AG04450 (cell line): ENCODE data around the gene TSR1. TPM values are rescaled to one million over a fixed set of nuclear protein-coding genes. Genes with fewer than 3 reads are reported as not detected.

ENCODE experiments used
- CTCF ChIA-PET: fragments of 300-600, 350-600 bp; formaldehyde crosslinking; extraction: SDS; loops from one replicate; lab custom pipeline; 2022; ENCODE audit warnings: antibody characterized with exemption, inconsistent platforms; lab: Charles Lee
- POLR2A ChIA-PET: fragments of 350-600 bp; formaldehyde crosslinking; extraction: SDS; loops from one replicate; lab custom pipeline; 2021; ENCODE audit warnings: antibody characterized with exemption, inconsistent platforms; lab: Yijun Ruan, JAX
- DNase-seq: peaks from one replicate; pipeline ENCODE4 v3.0.0-alpha.2; 2011; ENCODE audit warnings: low read depth, low spot score
- H3K27ac ChIP-seq: one replicate; pipeline ENCODE4 v1.5.1; 2012; ENCODE audit warnings: low read depth, low read length, control low read depth
- H3K27me3 ChIP-seq: one replicate; pipeline ENCODE4 v1.6.0; 2012; ENCODE audit warnings: low read length; ENCODE audit not compliant: control insufficient read depth, insufficient read depth
- H3K4me3 ChIP-seq: 2 replicates; pipeline ENCODE4 v1.5.1; 2011; ENCODE audit warnings: mild to moderate bottlenecking, low read depth, low read length, control low read depth
- H3K9me3 ChIP-seq: 2 replicates; pipeline ENCODE4 v1.5.1; 2012; ENCODE audit warnings: low read length; ENCODE audit not compliant: control insufficient read depth, insufficient read depth
- polyA plus RNA-seq: library from polyadenylated mRNA; depleted of rRNA; stranded (reverse); fragments of >200 nt; gene quantifications from 2 replicates; pipeline ENCODE4 v1.2.3, GENCODE V29; 2011
- TF ChIP-seq, protein P1 (sequence below): IDR thresholded peaks from 2 replicates; pipeline ENCODE4 v1.5.1; 2011; ENCODE audit warnings: low read depth, low read length, control low read depth, inconsistent platforms

Gene TSR1
- polyA plus RNA-seq, 1 experiment, result 15.5 TPM

DNA sequence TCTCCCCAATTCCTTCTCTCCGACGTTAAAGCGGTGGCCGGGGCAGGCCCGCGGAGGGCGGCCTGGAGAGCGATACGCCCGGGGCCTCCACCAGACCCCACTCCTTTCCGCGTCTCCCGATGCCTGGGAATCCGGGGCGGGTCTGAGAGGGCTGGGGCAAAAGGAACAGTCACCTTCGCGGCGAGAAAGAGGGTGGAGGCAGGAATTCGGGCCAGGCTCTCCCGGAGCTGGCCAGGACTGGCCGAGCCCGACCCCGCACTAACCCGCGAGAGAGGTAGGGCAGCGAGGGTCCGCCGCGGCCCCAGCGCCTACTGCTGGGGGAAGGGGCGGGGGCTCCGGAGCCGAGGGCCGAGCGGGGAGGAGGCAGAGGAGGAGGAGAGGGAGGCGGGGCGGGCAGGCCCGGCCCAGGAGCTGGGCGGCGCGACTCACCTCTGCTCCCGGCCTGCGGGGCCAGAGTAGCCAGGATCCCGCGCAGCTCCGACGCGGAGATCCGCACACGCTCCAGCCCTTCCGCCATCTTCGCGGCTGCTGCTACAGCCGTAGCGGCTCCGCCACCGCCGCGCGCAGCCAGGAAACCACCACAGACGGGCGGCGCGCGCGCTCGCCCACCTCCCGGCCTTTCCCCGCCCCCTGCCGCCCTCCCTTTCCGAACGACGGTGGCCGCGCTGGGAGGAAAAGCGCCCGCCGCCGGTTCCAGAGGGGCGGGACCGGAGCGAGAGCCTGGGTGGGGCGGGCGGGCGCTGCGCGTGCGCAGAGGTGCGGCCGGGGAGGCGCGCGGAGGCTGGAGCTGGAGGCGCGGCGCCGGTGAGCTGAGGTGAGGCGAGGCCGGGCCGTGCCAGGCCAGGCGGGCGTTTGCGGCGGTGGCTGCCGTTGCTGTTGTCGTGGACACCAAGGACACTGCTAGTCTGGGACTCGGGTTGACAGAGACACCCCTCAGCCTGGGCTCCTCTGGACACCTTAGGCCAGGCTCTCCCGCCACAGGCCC lies 32.8 kb downstream of the TSR1 start, which contains the start of the genes SMG6 and SRR:
Gene SMG6 (minus strand): TSS at position 582 of the 985 bp plus-strand sequence. CDS start 65 bp downstream, at position 517.
Gene SRR (plus strand): TSS at position 747 of the 985 bp plus-strand sequence. CDS start 11,611 bp downstream, outside the sequence.
- POLR2A ChIA-PET, result interaction anchor here (0.6 to 1.8 kb wide), 13 partner anchors 17 to 249 kb away, joined by 3 to 9 read pairs (median 5); partner anchors contain the start of genes HIC1, MNT, SGSM2 and TSR1
- H3K9me3 ChIP-seq, result peaks cover 3% of the 10 kb centered on the region; the same call in 1 of the 2 replicates
- H3K4me3 ChIP-seq, result peak within 1 kb of the TSS; percentile 87
- peak; percentile 48 for DNase-seq
- CTCF ChIA-PET, result interaction anchor here (0.6 to 1.1 kb wide), 4 partner anchors 9 to 248 kb away, joined by 3 to 4 read pairs (median 3); no protein-coding TSS in a partner anchor
- H3K27me3 ChIP-seq, result no peaks in the 10 kb centered on the region
- peak within 1 kb of the TSS; percentile 77 for H3K27ac ChIP-seq
- TF ChIP-seq, protein P1, sequence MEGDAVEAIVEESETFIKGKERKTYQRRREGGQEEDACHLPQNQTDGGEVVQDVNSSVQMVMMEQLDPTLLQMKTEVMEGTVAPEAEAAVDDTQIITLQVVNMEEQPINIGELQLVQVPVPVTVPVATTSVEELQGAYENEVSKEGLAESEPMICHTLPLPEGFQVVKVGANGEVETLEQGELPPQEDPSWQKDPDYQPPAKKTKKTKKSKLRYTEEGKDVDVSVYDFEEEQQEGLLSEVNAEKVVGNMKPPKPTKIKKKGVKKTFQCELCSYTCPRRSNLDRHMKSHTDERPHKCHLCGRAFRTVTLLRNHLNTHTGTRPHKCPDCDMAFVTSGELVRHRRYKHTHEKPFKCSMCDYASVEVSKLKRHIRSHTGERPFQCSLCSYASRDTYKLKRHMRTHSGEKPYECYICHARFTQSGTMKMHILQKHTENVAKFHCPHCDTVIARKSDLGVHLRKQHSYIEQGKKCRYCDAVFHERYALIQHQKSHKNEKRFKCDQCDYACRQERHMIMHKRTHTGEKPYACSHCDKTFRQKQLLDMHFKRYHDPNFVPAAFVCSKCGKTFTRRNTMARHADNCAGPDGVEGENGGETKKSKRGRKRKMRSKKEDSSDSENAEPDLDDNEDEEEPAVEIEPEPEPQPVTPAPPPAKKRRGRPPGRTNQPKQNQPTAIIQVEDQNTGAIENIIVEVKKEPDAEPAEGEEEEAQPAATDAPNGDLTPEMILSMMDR, result no peak

DNA sequence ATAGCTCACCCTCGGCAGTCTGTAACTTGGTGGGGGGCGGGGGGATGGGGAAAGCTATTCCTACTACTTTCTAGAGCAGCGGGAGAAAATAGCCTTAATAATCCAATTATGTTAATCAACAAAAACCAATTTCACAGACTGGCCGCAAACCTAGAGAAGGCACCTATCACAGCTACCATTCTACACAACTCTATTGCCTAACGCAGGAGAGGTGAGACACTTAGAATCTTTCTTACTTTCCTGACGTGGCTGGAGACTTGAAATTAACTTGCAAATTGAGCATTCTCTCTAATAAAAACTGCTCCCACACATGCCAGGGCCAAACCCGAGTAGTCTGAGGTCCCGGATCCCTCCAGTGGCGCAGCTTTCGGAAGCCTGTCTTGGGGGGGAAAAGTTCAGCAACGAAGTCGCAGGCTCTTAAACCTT lies 33.5 kb downstream of the TSR1 start:
- CTCF ChIA-PET, result interaction anchor here (0.6 to 1.1 kb wide), 3 partner anchors 51 to 247 kb away, joined by 3 to 4 read pairs (median 3); no protein-coding TSS in a partner anchor

DNA sequence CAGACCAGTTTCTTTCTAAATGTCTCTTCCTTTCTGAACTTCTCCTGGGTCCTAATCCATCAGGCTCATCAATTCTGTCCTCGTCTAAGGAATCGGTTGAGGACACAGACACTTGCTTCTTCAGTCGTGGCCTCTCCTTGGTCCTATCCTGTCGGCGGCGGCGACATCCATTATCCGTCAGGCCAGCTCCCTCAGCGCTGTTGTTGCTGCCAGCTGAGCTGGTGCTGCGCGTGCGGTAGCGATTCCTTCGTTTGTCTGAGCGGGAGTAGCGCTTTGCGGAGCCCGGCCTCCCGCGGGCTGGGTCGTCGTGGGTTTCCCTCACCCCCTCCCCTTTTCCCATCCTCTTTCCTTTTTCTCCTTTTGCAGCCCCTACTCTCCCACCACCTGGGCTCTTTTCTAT lies 36.5 kb downstream of the TSR1 start:
- Histone ChIP-seq H3K27me3 (no peaks in the 10 kb centered on the region), H3K27ac (no peak overlapping the region), H3K4me3 (no peak overlapping the region), H3K9me3 (peaks cover 3% of the 10 kb centered on the region; the same call in 1 of the 2 replicates)
- ChIA-PET CTCF (no interaction called here), POLR2A (no interaction called here)
- DNase-seq, result no peak
- TF ChIP-seq, protein P1, result no peak

More for the DNA sequence above, 33.5 kb downstream of the TSR1 start:
- peak overlapping the region; percentile 77 for H3K27ac ChIP-seq
- peak overlapping the region; percentile 87 for H3K4me3 ChIP-seq
- TF ChIP-seq, protein P1, result 0 out of 2 replicates have a peak, but pooled peaks have one; percentile 1
- H3K27me3 ChIP-seq, result no peaks in the 10 kb centered on the region
- POLR2A ChIA-PET, result interaction anchor here (0.6 to 1.8 kb wide), 8 partner anchors 40 to 248 kb away, joined by 3 to 7 read pairs (median 4); partner anchors contain the start of gene HIC1
- H3K9me3 ChIP-seq, result peaks cover 3% of the 10 kb centered on the region; the same call in 1 of the 2 replicates
- no peak for DNase-seq

DNA sequence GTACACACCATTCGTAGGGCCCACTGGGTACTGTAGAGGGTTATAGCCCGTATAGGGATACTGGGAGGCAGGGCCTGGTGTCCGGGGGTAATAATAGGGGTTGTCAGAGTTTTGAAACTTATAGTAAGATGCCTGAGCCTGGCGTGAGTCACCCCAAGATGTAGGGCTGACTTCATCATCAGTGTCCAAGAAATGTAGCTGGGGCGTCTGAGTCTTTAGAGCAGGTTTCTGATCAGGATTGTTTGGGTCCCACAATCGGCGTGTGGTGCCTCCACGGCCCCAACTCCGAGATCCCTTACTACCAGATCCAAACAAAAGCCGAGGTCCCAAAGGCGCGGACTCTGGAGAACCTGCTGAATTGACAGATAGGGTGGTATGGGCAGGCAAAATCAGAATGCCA lies 37.1 kb downstream of the TSR1 start:
- ChIA-PET CTCF (no interaction called here), POLR2A (no interaction called here)
- H3K9me3 ChIP-seq, result peaks cover 3% of the 10 kb centered on the region; the same call in 1 of the 2 replicates
- H3K27me3 ChIP-seq, result no peaks in the 10 kb centered on the region
- H3K4me3 ChIP-seq, result no peak overlapping the region
- TF ChIP-seq, protein P1, result no peak
- DNase-seq, result no peak
- no peak overlapping the region for H3K27ac ChIP-seq
